Pulmonary artery endothelial cell (primary cell): ENCODE measurements around the gene GALT. TPM values are rescaled to one million over a fixed set of nuclear protein-coding genes. Genes with fewer than 3 reads are reported as not detected.
A peak's percentile ranks its signal among the peaks of the same experiment; 100 is the strongest.

Source experiments
- DNase-seq: peaks from one replicate; pipeline ENCODE4 v3.0.0-alpha.2; 2011; ENCODE audit warnings: low read depth, low spot score
- total RNA-seq: library from RNA; depleted of rRNA; stranded (reverse); fragments of >200 nt; gene quantifications from 2 replicates; pipeline ENCODE4 v1.2.3, GENCODE V29; 2014

The GALT gene
- total RNA-seq, result 26.7 and 29.1 TPM in 2 replicates

DNA sequence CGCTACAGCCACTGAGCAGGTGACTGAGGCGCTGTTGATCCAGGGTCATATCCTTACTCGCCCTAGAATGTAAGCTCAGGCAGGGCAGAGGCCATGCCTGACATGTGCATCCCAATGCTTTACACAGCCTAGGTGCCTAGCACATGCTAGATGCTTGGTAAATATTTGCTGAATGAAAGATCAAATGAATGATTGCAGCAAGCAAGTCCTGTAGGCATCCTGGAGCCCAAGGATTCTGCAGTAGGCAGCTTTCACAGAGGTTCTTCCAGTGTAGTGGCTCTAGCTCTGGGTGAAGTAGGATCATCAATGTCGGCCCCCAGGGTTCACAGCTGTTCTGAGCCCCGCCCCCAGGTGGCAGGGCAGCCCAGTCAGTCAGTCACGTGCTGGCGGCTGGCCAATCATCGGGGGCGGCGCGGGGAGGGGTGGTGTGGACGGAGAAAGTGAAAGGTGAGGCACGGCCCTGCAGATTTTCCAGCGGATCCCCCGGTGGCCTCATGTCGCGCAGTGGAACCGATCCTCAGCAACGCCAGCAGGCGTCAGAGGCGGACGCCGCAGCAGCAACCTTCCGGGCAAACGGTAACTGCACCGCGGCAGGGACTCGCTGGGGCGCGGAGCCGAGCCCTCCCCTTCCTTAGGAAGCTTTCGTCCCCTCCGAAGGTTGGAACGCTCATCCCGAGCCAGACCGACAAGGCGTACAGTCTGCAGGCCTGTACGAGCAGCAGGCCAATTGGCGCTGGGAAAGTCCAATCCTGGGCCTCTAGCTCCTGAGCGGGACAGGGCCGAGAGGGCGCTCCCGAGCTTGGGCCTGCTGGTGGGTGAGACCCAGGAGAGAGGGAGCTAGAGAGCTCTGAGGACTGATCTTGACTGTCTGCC is at the start of gene GALT:
TSS of gene GALT (plus strand) at position 465 of the 873 bp plus-strand sequence. CDS start at position 495, 30 bp downstream.
- DNase-seq, result peak; percentile 46

DNA sequence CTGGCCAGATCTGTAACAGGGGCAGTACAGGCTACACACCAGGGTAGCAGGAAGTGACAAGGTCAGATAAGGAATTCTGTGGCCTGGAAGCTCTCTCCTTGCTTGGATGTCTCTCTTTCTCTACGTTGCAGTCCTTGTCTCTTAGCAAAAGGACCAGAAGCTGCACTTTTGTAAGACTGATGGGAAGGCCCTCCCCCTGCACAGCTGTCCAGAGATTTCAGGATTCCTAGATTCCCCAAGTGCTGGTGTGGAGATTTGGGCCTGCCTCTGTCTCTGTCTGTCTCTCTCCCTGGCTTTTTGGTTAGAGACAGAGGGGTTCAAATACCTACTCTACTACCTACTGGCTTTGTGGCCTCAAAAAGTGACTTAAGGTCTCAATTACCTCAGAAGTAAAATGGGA is 46.9 kb upstream of the GALT start:
- DNase-seq, result no peak

DNA sequence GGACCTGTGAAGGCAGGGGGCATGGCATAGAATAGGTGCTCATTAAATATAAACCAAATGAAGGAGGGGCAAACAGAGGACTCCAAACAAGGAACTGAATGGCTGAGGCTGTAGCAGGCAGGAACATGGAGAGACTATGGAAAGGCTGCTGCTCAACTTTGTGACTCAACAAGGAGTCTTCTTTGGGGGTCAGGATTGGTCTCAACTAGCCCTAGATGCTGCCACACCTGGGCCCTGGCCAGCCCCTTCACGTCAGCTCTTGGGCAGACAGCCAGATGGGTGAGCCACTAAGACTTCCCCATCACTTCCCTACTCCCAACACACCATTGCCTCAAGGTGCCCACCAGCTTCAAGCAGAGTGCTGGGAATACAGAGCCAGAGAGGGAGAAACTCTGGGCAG is 45.6 kb upstream of the GALT start:
- no peak for DNase-seq

DNA sequence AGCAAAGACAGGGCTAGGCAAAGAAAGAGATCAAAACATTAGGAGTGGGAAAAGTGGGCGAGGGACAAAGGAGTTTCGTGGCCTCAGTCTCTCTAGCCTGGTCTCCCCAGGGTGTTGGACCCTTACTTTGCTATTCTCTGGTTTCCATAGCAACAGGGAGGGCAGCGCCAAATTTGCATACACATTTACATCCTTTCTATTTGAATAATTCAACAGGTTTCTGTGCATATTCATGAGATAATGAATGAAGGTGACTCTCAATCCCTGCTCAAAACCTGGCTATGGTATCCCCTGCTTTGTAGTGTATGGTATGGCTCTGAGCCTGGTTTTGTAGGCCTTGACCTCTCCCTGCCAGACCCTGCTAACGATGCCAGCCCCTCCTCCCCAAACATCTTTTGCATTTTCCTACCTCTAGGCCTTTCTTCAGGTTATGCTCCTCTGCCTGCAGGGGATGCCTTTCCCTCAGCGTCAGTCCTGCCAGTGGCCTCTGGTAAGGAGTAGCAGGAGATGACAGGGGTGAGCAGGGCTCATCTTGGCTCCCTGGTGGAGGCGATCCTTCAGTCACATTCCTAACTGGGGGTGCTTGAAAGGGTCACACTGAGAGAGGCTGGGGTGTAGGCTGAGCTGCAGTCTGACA is 44.4 kb upstream of the GALT start:
- no peak for DNase-seq

DNA sequence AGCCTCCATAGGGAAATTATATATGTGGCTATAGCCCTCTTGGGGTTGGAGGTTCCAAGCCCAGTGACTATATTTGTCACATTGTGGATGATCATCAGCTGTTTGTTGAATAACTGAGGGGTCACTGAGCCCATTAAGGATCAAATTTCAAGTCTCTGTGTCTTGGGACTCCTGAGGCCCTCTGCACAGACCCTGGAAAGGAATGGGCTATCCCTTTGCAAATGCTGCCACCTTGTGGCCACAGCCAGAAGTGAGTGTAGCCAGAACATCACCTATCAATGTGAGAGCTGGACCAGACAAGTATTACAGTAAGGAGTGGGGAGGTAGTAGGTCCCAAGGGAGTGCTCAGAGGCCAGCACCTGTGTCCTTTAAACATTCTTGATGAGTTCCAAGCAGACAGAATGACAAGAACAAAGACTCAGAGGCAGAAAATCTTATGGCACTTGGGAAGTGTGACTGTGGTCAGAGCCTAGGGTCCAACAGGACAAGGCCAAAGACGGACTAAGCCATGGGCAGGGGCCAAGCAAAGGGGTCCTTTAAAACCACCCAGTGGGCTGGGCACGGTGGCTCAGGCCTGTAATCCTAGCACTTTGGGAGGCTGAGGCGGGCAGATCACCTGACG is 42.8 kb upstream of the GALT start:
- no peak for DNase-seq

DNA sequence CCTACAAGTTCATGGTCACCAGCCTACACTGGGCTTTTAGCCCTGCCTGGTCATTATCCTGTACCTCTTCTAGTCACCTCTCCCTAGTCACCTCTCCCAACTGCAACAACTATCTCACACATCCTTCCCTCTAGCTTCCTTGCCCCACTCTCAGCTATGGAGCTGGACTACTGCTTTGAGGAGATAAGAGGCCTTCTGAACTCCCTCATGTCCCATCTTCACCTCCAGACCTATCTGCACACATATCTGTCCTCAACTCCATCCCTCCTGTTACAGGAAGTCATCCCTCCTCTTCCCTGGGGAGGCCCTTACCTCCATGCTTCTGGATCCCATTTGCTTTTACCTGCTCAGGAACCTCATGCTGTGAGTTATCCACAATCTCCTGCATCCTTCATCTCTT is 40.3 kb upstream of the GALT start:
- DNase-seq, result no peak

DNA sequence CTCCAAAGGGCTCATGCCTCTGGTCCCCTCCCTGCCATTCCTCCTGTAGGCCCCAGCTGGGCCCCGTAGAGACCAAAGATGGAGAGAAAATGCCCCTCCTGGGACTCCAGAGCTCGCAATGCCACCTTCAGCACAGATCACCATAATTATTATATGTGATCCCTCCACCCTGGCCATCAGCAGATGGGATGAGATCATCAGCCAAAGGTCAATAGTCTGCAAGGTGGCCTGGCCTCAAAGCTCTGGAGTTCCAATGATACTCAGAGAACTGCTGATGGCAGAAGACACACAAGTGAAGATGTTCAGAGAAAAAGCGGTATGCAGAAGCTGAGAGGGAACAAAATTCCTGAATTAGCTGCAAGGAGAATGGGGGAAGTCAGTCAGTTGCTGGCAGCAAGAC is 39.6 kb upstream of the GALT start:
- no peak for DNase-seq

DNA sequence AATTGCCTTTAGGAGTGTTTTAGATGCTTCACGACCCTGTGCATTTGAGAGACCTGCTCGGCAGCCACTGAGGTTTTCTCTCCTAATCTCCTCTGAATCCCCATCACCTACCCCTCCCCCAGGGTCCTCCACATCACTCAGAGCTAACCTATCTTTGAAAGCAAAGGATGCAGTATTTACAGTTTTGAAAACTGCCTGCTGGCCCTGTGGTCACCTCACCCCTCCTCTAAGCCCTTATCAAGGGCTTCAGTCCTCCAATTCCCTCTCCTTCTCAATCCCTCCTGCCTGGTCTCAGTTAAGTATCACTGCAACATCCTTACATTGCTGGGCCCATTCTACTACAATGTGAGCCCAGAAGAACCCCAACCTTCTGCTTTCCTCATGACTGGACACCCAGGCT is 39.1 kb upstream of the GALT start:
- no peak for DNase-seq

DNA sequence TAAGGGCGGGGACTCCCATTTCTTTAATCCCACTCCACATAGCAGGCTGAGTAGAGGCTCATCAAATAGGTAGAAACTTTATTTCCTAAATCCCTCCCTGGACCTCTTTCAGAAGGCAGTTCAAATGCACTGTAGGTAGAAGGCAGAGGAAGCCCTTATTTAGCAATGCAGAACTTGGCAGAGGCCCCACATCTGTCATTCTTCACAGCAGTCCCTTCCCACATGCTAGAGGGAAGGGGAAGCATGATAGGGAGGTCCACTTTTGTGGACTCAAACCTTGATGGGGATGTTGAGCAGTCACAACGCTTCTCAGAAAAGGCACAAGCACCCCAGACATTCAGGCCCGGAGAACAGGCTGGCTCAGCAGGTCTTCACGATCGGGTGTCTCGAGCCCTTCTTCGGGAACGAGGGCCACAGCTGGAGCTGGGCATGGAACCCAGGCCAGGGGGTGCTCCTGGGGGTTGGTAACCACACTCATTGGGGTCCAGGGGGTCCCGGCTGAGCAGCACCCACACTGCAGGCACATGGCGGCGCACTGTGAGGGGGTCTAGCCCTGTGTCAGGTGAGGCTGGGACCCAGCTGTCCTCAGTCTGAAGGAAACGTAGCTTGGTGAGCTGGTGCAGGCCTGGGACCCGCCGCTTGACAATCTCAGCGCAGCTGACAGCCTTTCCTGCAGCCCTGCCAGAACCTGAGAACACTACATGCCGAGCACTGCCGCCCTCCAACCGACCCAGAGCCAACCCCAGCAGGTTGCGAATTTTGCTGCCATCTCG is 35.9 kb upstream of the GALT start:
- no peak for DNase-seq

DNA sequence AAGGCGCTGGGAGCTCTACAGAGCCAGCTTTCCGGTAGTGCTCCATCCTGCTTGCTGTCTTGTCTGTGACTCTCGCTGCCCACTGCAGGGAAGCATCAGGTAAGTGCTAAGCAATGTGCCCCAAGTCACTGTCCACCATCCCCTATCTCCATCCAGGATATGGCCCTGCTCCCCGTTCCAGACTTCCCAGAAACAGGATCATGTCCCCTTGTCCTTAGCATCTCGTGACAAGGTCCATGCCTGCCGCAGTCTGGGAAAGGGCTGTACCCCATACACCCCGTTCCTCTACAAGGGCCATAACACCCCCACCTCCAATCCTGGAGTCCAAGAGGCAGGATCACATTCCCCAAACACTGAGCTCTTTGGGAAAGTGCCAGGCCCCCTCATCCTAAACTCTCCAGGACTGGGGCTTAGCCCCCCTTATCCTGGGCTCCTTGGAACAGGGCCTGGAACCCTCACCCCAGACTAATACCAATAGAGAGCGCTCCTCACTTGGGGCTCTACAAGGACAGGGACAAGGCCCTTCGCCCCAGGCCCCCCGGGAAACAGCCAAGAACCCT is 35.1 kb upstream of the GALT start:
- no peak for DNase-seq

DNA sequence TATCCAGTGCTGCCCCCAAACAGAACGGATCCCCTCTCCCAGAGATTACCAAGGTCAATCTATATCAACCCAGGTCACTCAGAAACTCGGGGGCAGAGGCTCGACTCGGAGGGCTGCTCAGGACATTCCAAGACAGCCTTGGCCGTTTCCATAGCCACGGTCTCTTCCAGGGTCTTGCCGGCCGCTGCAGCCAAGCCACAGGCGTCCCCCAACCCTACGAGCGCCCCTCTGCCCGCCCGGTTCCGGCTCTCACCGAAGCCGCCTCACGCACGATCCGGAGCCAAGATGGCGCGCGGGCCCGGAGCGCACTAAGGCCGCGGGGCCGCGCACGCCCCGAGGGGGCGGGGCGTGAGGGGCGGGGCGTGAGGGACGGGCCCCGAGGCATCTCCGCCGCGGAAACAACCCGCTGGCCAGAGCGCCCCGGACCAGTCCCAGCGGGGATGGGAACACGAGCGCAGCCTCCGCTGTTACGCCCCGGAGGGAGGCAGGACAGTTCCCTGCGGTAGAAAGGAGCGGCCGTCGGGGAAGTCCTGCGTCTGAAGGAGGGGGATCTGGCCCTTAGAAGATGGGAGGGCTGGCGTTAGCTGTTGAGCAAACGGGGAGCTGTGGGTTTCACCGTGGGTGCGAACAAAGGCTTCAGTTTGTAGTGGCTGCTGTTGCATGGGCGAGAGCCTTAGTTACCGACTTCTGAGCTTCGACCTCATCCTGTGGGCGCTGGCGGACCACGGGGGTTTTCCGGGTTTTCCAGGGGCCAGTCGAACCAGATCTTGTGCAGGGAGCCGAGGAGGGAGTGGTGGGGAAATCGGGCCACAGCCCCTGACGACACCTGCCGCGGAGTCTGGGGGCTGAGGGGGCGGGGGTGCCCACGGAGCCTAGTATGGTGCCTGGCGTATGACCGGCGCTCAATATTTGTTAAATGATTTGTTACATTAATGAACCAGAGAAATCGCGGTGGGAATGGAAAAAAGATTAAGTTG is 34.4 kb upstream of the GALT start, which contains the start of gene RPP25L:
TSS of gene RPP25L (minus strand) at position 287 of the 977 bp plus-strand sequence. CDS start 801 bp downstream, outside the sequence.
- peak; percentile 36 for DNase-seq

DNA sequence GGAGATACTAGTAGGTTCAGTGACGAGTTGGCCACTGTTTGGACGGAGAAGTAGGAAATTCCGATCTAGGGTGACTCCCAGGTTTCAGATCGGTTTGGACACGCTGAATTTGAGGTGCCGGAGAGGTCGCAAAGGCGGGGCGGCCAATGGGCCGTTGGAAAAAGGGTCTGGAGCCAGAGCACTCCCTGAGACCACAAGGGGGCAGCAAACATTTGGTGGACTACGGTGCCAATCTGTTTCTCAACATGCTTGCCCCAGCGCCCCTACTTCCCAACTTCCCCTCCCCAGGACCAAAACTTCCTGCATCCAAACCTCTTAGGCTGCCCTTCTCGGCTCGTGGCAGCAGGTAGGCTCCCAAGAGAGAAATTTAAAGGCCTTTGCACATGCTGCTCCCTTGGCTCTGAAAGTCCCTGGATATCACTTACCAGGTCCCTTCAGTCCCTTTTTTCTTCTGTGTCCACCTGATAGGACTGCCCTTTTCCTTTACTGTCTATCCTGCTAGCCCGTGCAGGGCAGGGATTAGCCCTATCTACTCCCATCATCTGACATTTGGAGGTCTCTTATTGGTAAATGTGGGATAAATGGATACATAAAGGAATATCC is 33.6 kb upstream of the GALT start:
- DNase-seq, result peak; percentile 35

DNA sequence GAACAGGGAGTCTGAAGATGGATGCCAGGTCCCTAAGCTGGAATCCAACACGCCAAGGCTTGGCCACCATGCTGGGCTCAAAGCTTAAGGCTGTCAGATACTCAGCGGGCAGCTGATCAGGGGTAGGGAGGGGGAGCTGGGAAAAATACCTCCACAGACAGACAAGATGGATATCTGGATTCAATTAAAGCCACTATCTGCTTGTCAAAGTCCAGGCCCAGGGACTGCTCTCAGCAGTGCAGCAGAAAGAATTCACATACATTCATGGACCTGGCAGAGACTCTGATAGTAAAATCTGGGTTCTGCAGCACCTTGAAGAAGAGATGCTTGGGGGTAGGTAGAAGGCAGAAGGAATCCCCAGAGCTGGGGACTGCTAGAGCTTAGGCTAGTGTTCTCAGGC is 31.3 kb upstream of the GALT start:
- DNase-seq, result no peak

DNA sequence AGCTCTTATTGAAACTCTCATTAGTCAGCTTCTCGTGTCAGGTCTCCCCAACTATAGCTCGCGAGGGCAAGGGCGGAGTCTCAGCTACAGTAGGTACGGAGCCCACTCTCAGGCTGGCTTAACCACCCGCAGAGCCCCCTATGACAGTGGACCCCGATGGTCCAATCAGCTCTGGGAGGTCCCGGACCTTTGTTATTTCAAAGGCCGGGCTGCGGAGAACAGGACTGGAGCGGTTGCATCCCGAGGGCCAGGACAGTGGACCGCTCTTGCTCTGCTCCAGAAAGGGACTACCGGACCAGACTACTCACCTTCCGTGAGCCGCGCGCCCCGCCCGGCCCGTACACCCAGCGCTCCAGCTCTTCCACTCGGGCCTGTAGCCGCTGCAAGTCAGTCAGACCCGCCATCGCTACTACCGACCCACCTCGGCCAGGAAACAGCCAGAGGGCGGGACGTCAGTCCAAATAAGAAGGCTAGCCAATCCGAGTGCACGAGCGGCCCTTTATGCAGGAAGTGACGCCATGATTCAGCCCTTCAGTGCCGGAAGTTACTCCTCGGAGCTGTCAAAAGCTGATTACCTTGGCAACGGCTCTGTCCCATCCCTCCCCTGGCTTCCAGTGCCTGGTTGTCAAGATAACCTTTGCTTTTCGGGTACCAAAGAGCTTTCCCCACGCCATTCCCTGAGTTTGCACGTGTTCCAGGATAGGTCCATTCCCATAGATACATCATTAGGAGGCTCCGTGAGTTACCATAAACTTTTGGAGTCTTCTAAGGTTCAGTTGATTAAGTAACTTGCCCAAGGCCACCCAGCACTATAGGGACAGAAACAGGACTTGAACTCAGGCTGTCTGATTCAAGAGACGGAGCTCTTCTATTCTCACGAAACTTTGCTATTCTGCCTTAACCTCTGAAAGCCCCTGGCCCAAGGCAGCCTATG is 26.1 kb upstream of the GALT start, which contains the start of gene DCTN3:
TSS of gene DCTN3 (minus strand) at position 435 of the 934 bp plus-strand sequence. CDS start at position 404, 31 bp downstream.
- peak; percentile 83 for DNase-seq

DNA sequence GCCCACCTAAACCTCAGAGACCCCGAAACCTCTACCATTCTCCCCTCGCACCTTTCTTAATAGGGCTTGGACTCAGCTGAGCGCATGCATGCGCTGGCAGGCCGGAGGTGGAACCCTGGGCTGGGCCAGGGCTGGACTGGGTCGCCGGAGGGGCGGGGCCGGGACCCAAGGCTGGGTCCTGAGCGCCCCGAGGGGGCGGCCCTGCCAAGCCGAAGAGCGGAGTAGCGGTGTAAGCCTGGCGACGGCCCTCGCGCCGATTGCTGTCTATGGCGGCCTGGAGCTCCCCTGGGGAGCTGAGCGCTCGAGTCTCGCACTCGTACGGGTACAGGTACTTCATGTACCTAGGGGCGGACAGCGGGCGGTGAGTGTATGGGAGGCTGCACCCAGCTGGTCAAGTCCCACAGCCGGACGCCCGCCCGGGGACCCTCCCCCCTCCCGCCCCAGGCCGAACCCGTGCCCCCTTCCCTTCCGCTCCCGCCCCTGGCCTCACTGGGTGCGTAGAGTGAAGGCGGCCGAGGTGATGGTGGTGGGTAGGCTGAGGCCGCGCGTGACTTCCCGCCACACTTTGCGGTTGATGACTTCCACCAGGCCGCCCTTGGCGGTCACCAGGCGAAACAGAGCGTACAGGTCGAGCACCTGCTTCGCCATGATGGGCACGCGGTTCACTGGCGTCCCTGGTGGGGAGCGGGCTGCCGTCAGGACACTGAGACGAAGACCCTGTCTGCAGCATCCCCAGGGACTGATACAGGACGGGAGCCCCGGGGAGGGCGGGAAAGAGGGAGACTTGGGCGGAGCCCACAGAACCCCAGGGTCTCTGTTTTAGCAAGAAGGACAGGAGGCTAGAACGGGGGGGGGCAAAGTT is 22.9 kb upstream of the GALT start:
- DNase-seq, result no peak

DNA sequence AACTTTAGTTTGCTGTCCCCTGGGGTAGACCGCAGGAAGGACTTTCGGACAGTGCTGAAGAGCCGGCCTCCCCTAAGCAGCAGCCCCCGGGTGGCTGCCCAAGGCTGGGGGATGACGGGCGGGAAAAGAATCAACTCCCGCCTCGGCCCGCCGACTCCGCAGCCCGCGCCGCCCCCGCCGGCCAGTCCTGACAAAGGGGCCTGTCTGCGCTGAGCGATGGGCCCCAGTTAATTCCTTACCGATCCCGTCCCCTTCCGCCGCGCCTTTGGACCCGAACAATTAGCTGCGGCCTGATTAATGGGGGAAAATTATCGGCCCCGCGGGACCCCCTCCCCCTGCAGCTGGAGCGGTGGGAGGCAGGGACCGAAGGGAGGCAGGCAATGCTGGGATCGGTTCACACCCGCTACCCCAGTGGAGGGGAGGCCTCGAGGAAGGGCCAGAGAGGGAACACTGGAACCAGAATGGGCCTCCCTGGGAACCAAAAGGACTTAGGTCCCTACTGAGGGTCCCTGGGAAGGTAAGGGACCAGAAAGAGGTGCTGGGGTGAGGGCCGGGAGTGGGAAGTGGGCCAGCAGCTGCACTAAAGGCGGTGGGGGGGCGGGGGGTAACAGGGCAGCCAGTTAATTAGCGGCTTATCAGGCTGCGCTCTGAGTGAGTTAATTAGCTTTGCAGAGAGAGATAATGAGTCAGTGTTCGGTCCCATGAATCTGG is 21.8 kb upstream of the GALT start:
- no peak for DNase-seq

DNA sequence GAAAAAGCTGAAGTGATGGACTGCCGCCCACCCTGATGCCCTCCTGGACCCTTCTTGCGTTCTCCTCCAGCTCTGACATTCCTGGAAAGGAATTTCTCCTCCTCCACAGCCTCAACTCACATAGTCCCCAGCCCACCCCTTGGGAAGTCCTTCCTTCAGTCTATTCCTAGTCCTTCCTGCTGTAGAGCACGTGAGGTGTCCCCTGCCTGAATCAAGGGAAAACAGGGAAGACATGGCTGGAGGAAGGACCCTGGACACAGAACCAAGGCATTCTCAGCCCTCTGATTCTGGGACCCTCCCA is 21.3 kb upstream of the GALT start:
- no peak for DNase-seq
